CD4-positive, alpha-beta T cell treated with Interleukin-10 for 1 hour (primary cell): Measurements from ENCODE around the gene BCAT1.

Experiments used
- DNase-seq: peaks from one replicate; pipeline ENCODE4 v3.0.0-alpha.2; 2020

Gene BCAT1

GRCh38 chr12:24803430-24804245, 145.3 kb downstream of the BCAT1 start:
- DNase-seq = no peak

DNA sequence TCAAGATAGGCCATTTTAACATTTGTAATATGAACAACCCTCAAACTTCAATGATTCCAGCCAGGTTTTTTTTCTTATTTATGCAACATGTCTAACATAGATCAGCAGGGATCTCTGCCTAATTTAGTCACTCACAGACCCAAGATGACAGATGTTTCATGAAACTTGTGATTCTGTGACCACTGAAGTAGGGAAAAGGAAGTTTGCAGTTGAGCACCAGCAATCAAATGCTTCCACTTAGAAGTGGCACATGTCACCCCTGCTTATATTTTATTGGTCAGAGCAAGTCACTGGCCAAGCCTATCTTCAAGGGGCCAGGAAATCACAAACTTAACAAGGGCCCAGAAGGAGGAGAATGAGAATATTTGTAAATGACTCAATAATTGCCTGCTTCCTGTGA, 150.6 kb downstream of the BCAT1 start:
- no peak for DNase-seq

DNA sequence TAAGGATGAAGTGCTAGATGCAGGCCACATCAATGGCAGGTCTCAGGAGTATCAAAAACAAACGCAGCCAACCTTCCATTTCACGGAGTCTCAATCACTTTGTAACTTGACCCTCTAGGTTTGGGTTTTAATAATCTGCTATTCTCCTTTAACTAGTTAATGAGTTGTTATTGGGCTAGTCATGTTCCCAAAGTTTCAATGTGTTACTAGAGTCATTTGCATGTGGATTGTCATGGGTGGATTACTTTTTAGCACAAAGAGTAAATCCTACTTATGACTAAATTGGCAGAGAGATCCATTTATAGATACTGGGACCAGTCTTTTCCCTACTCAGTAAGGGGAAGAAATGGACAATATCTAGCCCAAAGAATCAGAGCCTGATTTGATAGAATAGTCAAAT, 151.0 kb downstream of the BCAT1 start:
- DNase-seq = no peak

DNA sequence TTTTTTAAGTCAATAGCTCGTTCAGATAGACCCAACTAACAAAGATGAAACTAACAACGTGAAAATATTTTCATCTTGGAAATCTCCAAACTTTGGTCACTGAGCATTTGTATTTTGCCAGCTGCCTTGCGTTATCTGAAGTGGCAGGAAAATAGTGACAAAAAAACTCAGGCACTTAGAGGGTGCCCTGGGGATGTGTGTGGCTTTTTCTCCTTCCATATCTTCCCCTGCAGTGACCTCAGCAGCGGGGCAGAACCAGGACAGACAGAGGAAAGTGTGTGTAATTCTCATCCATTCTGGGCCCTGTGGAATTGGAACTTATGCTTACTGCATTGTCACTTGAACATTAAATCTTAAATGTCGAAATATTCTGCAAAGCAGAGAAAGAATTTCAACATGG, 152.0 kb downstream of the BCAT1 start:
- no peak for DNase-seq

- DNase-seq = peak; percentile 35
These were observed 153.1 kb downstream of the BCAT1 start for GRCh38 chr12:24795699-24796347.

- no peak for DNase-seq
These were observed 157.3 kb downstream of the BCAT1 start for GRCh38 chr12:24791622-24792021.

GRCh38 chr12:24788886-24789285, 160.0 kb downstream of the BCAT1 start:
- no peak for DNase-seq

DNA sequence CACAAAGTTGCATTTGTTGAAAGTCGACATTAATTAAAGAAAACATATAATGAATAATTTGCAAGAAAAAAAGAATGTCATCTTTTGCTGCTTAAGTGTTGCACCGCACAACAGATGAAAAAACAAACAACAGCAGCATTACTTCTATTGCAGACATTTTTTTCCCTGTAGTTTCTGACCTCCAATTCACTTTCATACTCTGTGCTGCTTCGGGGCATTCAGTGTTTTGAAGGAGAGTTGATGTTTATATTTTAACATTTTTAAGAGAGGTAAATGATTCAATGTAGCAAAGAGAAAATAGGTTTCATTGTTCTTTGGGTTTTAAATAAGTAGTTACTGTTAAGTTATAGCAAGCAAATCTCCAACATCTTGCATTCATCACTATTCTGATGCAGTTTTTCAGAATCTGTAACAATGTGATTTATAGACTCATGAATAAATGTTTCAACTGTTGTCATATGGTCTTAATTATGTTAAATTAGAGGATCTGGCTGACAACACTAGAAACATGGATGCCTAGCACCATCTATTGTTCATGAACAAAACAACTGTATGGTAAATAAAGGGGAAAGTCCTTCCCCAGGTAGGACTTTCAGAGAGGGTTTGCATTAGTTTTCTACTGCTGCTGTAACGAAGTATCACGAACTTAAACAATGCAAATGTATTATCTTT, 168.1 kb downstream of the BCAT1 start:
- no peak for DNase-seq

DNA sequence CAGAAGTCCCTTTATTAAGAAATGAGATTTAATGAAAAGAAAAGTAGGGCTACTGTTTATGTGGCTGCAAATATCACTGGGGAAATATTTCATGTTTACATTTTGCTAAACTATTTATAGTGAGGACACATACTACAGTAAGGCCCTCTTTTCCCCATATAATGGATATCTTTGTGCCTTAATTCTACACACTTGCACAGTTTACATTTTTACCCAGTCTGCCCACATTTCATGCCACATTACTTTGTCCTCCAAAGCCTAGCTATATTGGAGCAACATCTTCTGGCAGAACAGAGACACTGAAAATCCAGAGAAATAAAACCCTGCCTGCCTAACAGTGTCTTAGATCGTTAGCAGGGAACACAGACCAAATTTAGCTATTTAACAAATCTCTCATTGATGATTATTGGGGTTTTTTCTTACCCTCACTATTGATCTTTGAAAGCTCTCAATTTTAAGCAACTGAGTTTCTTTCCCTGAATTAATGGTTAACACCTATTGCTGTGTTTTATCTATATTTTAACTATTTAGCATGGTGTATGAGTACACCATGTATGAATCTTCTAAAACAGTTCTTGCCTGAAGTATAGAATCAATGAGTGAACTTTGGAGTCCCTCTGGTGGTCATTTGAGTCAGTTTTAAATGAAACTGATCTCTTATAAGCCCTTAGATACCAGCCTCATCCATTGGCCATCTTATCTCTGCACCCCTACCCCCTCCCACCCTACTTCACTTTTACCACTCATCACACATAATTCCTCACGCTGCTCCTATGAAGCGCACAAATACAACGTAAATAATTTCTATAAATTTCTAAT, 170.2 kb downstream of the BCAT1 start:
- DNase-seq = peak; percentile 22

GRCh38 chr12:24777359-24777758, 171.5 kb downstream of the BCAT1 start:
- DNase-seq = no peak

DNA sequence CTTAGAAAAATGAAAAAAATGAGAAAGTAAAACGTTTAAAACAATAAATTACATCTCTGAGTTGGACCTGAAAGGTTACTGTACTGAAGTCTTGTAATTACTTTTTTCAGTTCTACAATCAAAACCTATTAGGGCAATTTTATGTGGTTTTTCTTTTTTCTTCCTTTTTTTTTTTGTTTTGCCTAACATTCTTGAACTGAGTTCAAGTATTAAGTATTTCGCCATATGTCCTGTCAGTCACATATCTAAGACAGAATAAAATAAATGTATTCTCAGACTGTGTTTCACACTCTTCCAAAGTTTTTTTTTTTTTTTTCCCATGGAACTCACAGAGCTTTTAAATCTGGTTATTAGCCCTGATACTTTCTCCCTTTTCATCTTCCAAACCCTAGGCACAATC, 172.0 kb downstream of the BCAT1 start:
- DNase-seq = no peak

GRCh38 chr12:24775073-24775472, 173.8 kb downstream of the BCAT1 start:
- DNase-seq = no peak

- no peak for DNase-seq
These were observed 174.9 kb downstream of the BCAT1 start for GRCh38 chr12:24773996-24774395.

GRCh38 chr12:24772813-24773212, 176.1 kb downstream of the BCAT1 start:
- DNase-seq = no peak

DNA sequence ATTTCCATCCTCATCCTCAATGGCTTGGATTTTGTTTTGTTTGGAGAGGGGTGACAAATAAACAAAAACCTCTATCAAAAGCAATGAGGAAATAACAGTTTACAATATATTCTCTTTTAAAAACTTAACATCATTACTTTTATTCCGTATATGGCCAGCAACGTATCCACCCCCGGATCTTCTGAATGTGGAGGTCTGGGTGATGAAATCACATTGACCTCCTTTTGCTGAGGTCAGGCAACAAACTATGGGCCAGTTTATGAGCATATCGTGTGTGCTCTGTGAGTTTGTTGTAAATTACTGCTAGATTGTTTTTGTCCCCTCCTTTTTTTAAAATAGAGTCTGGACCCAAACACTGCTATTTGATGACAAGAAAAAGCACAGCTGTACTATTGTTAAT, 178.1 kb downstream of the BCAT1 start:
- DNase-seq = no peak

DNA sequence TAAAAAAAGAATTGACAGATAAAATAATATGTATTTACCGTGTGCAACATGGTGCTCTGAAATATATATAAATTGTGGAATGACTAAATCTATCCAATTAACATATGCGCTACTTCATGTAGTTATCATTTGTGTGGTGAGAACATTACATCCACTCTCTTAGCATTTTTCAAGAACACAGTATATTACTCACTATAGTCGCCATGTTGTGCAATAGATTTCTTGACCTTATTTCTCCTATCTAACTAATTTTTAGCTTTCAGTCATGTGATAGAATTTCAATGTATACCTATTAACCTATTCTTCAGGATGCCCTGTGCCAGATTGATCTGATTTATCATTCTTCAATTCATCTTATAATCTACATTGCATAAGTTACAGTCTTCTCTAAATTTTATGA, 178.6 kb downstream of the BCAT1 start:
- DNase-seq = no peak

DNA sequence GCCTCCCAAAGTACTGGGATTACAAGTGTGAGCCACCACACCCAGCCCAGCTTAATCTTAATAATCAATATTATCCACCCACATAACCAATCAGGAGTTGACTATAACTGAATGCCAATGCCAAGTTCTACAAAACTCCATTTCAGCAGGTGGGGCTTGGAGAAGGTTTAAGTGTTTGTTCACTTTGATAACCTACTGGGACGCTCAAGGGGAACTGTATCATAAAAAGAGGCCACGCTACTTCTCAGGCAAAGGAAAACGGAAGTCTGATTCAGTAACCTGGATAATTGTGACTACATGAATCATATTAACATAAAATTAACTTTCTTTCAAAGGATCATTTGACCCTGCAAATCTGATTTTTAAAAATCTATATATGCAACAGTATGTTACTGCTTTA, 179.2 kb downstream of the BCAT1 start:
- DNase-seq = no peak

- no peak for DNase-seq
These were observed 180.5 kb downstream of the BCAT1 start for GRCh38 chr12:24768415-24768814.

GRCh38 chr12:24767016-24767415, 181.9 kb downstream of the BCAT1 start:
- no peak for DNase-seq

GRCh38 chr12:24764712-24765111, 184.2 kb downstream of the BCAT1 start:
- DNase-seq = no peak

DNA sequence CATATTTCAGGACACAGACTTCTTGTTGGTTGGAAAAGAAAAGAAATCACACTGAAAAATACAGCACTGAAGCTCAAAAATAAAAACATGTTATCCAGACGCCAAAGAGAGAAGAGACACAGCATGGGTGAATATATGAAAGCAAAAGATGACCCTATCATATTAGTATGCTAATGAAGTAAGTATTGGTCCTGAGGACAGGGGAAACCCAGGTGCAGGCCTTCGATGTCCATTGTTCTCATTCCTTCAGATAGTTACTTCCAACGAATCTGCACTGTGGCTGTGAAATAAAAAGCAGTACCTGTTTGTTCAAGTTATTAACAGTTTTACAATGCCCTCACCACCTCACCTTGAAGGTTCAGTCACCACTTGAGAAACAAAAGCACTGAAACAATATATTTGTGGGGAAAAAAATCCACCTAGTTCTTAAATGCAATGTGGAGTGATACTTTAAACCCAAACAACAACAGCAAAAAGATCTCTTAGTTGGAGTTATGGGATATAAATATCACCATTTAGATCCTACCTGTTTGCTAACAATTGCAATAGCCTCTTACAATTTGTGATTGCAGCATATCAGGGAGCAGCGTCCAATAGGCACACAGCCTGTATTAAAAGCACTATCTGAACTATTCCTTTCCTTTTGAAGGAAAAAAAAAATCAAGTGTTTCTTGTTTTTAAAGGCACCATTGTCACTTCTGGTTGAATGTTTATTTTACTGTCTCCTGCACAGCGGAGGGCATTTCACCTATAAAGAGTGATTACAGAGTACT, 188.1 kb downstream of the BCAT1 start:
- DNase-seq = no peak

DNA sequence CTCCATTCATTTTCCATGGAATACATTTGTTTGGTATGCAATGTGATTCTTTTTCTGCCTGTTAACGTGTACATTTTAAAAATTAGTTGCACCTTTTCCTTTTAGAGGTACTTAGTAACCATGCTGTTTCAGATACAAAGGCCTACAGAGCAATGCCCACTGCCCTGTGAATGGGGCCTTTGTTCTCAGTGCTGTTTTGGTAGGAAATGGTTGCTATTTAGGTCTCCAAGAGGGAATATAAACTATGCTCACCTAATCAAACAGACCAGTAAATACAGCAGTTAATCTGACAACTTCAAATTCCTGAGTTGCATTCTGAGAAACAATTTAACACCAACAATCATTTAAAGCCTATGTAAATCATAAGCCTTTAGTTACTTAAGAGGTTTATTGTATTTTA, 188.7 kb downstream of the BCAT1 start:
- DNase-seq = no peak
